Measurements from ENCODE around the gene TRIM8. TPM values are rescaled to one million over a fixed set of nuclear protein-coding genes. Genes with fewer than 3 reads are reported as not detected.

Gene TRIM8
- total and polyA plus RNA-seq, 2 donors (not counting 1 experiment from before 2014, with no cell fraction given), result 44.9 to 74.4 TPM

DNA sequence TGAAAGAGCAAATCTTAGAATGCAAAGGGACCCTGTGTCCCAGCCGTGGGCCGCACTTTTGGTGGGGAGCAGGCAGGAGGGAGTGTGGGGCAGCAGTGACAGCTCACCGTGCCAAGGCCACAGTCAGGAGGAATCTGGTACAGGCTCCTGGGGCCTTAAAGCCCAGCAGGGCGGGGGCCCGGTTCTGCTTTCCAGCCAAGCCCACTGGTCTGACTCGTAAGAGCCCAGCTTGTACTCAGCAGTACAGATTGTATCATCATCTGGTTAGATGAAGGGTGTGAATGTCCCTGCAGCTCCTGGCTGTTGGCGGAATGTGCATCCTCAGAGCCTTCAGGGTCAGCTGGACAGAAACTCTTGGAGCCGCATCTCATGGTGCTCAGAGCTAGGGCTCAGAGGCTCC, 30.5 kb upstream of the TRIM8 start:
- Histone ChIP-seq H3K79me2 (ENCODE audit: control insufficient read depth, insufficient read depth, low read length) (no peaks in the 10 kb centered on the region), H3K27ac (ENCODE audit: low read length in 2 of 2) (no peak overlapping the region), H4K20me1 (ENCODE audit: control insufficient read depth, insufficient read depth, low read length, poor library complexity, severe bottlenecking) (no peaks in the 10 kb centered on the region), H2AFZ (ENCODE audit: insufficient read depth, low read depth, low read length, poor library complexity, severe bottlenecking) (no peak overlapping the region), H3K4me3 (ENCODE audit: control extremely low read depth in 1 of 5, extremely low read depth in 1 of 5, insufficient read depth in 1 of 5, low read depth in 2 of 5, low read length in 4 of 5) (no peak overlapping the region), H3K36me3 (replicated peaks in 1 of 2; ENCODE audit: control extremely low read depth in 1 of 2, control insufficient read depth in 1 of 2, extremely low read depth in 1 of 2, insufficient read depth in 2 of 2, low read length in 1 of 2) (peaks cover 2 to 24% of the 10 kb centered on the region in 2 experiments), H3K9me3 (ENCODE audit: control extremely low read depth in 1 of 3, control insufficient read depth in 2 of 3, insufficient read depth in 1 of 3, low read length in 2 of 3) (no peaks in the 10 kb centered on the region), H3K4me2 (replicated peaks; ENCODE audit: low read depth, low read length, poor library complexity, severe bottlenecking) (no peak overlapping the region), H3K9ac (ENCODE audit: low read length) (no peak overlapping the region), H3K4me1 (ENCODE audit: control insufficient read depth in 2 of 2, insufficient read depth in 2 of 2, low read length in 2 of 2) (peaks cover 0 to 23% of the 10 kb centered on the region in 2 donors), H3K27me3 (replicated peaks in 1 of 4; ENCODE audit: control extremely low read depth in 1 of 4, control insufficient read depth in 3 of 4, insufficient read depth in 4 of 4, low read length in 3 of 4) (no peaks in the 10 kb centered on the region)
- H3K27me3 Mint-ChIP-seq, result no peaks in the 10 kb centered on the region
- peaks cover 17% of the 10 kb centered on the region for H3K4me1 Mint-ChIP-seq
- no peak overlapping the region for H3K4me3 Mint-ChIP-seq
- DNase-seq, result no peak
- ChIA-PET POLR2A (no interaction called here), CTCF (interaction anchor here (1.0 kb wide), 1 partner anchor 30 kb away, joined by 4 read pairs; no protein-coding TSS in a partner anchor)
- 92% methylated on average over 8 of the region's 8 CpGs for WGBS (ENCODE audit: insufficient coverage)
- no peaks in the 10 kb centered on the region for H3K9me3 Mint-ChIP-seq (ENCODE audit: insufficient read depth)
- H3K27ac Mint-ChIP-seq, result no peak overlapping the region
- intact Hi-C loops (cut with micrococcal nuclease), result no loop called here
- TF ChIP-seq, protein P1, sequence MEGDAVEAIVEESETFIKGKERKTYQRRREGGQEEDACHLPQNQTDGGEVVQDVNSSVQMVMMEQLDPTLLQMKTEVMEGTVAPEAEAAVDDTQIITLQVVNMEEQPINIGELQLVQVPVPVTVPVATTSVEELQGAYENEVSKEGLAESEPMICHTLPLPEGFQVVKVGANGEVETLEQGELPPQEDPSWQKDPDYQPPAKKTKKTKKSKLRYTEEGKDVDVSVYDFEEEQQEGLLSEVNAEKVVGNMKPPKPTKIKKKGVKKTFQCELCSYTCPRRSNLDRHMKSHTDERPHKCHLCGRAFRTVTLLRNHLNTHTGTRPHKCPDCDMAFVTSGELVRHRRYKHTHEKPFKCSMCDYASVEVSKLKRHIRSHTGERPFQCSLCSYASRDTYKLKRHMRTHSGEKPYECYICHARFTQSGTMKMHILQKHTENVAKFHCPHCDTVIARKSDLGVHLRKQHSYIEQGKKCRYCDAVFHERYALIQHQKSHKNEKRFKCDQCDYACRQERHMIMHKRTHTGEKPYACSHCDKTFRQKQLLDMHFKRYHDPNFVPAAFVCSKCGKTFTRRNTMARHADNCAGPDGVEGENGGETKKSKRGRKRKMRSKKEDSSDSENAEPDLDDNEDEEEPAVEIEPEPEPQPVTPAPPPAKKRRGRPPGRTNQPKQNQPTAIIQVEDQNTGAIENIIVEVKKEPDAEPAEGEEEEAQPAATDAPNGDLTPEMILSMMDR (IDR thresholded peaks at IDR 0.05), result no peak
- TF ChIP-seq EZH2 (IDR thresholded peaks at IDR 0.05; ENCODE audit: borderline replicate concordance, insufficient read depth, low read depth, low read length, poor library complexity, severe bottlenecking), result no peak
- ATAC-seq (ENCODE audit: low read depth), result no peak

DNA sequence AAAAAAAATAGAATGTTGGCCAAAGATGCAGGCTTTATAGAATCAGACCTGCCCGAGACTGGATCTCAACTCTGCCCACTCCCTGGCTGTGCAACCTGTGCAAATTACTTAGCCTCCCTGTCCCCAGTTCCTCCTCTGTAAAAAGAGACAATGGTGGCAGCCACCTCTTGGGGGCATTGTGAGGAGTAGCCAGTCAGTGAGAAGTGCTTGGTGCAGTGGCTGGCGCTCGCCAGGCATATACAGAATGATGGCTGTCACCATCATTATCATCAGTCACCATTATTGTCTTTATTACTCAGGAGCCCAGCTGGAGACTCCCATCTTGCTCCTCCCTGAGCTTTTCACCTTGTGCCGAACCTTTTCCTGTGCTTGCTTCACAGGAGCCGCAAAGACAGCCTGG, 29.4 kb upstream of the TRIM8 start:
- Histone ChIP-seq H2AFZ (ENCODE audit: insufficient read depth, low read depth, low read length, poor library complexity, severe bottlenecking) (no peak overlapping the region), H3K4me1 (ENCODE audit: control insufficient read depth in 2 of 2, insufficient read depth in 2 of 2, low read length in 2 of 2) (peaks cover 0 to 23% of the 10 kb centered on the region in 2 donors), H3K27ac (ENCODE audit: low read length in 2 of 2) (no peak overlapping the region), H3K27me3 (replicated peaks in 1 of 4; ENCODE audit: control extremely low read depth in 1 of 4, control insufficient read depth in 3 of 4, insufficient read depth in 4 of 4, low read length in 3 of 4) (no peaks in the 10 kb centered on the region), H4K20me1 (ENCODE audit: control insufficient read depth, insufficient read depth, low read length, poor library complexity, severe bottlenecking) (no peaks in the 10 kb centered on the region), H3K9me3 (ENCODE audit: control extremely low read depth in 1 of 3, control insufficient read depth in 2 of 3, insufficient read depth in 1 of 3, low read length in 2 of 3) (no peaks in the 10 kb centered on the region), H3K79me2 (ENCODE audit: control insufficient read depth, insufficient read depth, low read length) (no peaks in the 10 kb centered on the region), H3K4me2 (replicated peaks; ENCODE audit: low read depth, low read length, poor library complexity, severe bottlenecking) (no peak overlapping the region), H3K4me3 (ENCODE audit: control extremely low read depth in 1 of 5, extremely low read depth in 1 of 5, insufficient read depth in 1 of 5, low read depth in 2 of 5, low read length in 4 of 5) (no peak overlapping the region), H3K9ac (ENCODE audit: low read length) (no peak overlapping the region), H3K36me3 (replicated peaks in 1 of 2; ENCODE audit: control extremely low read depth in 1 of 2, control insufficient read depth in 1 of 2, extremely low read depth in 1 of 2, insufficient read depth in 2 of 2, low read length in 1 of 2) (peaks cover 2 to 26% of the 10 kb centered on the region in 2 experiments)
- ATAC-seq (ENCODE audit: low read depth), result no peak
- TF ChIP-seq, protein P1 (IDR thresholded peaks at IDR 0.05), result no peak
- no peak for TF ChIP-seq EZH2 (IDR thresholded peaks at IDR 0.05; ENCODE audit: borderline replicate concordance, insufficient read depth, low read depth, low read length, poor library complexity, severe bottlenecking)
- CTCF ChIA-PET, result interaction anchor here (1.8 kb wide), 1 partner anchor 63 kb away, joined by 5 read pairs; no protein-coding TSS in a partner anchor
- WGBS (ENCODE audit: insufficient coverage), result 94% methylated on average over 4 of the region's 5 CpGs
- intact Hi-C loops (cut with micrococcal nuclease), result no loop called here
- POLR2A ChIA-PET, result no interaction called here
- DNase-seq, result no peak
- H3K4me1 Mint-ChIP-seq, result peaks cover 17% of the 10 kb centered on the region
- no peak overlapping the region for H3K27ac Mint-ChIP-seq
- H3K27me3 Mint-ChIP-seq, result no peaks in the 10 kb centered on the region
- H3K4me3 Mint-ChIP-seq, result no peak overlapping the region
- H3K9me3 Mint-ChIP-seq (ENCODE audit: insufficient read depth), result no peaks in the 10 kb centered on the region
